ENCODE results near the gene TSPAN17.

Gene TSPAN17

GRCh38 chr5:176624142-176624541, 23.1 kb upstream of the TSPAN17 start (continued):
- TF ChIP-seq CSRNP3 (CRISPR knock-in tag; IDR thresholded peaks at IDR 0.05) (no peak), RARB (CRISPR knock-in tag; IDR thresholded peaks at IDR 0.05) (no peak), ZNF8 (CRISPR knock-in tag; IDR thresholded peaks at IDR 0.05) (no peak)

- ATAC-seq: no peak
Measured at GRCh38 chr5:176624938-176625337, 22.3 kb upstream of the TSPAN17 start.

More at GRCh38 chr5:176624938-176625337, 22.3 kb upstream of the TSPAN17 start:
- TF ChIP-seq ZFP30 (CRISPR knock-in tag; IDR thresholded peaks at IDR 0.05) (no peak), ARNTL (CRISPR knock-in tag; IDR thresholded peaks at IDR 0.05; ENCODE audit: borderline replicate concordance, low read depth) (no peak), ISL1 (CRISPR knock-in tag; IDR thresholded peaks at IDR 0.05) (no peak), TCF4 (CRISPR knock-in tag; IDR thresholded peaks at IDR 0.05; ENCODE audit: borderline replicate concordance) (no peak), CSDC2 (CRISPR knock-in tag; IDR thresholded peaks at IDR 0.05) (no peak), BACH2 (CRISPR knock-in tag; IDR thresholded peaks at IDR 0.05; ENCODE audit: borderline replicate concordance) (no peak), GLIS3 (CRISPR knock-in tag; IDR thresholded peaks at IDR 0.05) (no peak), TSHZ2 (CRISPR knock-in tag; IDR thresholded peaks at IDR 0.05) (no peak), ZNF565 (CRISPR knock-in tag; conservative IDR thresholded peaks at IDR 0.05; ENCODE audit: low read depth) (no peak), ZNF70 (CRISPR knock-in tag; IDR thresholded peaks at IDR 0.05) (no peak), CREB5 (CRISPR knock-in tag; IDR thresholded peaks at IDR 0.05; ENCODE audit: low read depth) (no peak), PPARA (CRISPR knock-in tag; IDR thresholded peaks at IDR 0.05; ENCODE audit: borderline replicate concordance) (no peak), RARB (CRISPR knock-in tag; IDR thresholded peaks at IDR 0.05) (no peak), ZC3H10 (CRISPR knock-in tag; IDR thresholded peaks at IDR 0.05) (no peak), OSR1 (CRISPR knock-in tag; IDR thresholded peaks at IDR 0.05) (no peak), ZFP3 (CRISPR knock-in tag; IDR thresholded peaks at IDR 0.05) (no peak), CSRNP3 (CRISPR knock-in tag; IDR thresholded peaks at IDR 0.05) (no peak)
- TF ChIP-seq, protein P1, sequence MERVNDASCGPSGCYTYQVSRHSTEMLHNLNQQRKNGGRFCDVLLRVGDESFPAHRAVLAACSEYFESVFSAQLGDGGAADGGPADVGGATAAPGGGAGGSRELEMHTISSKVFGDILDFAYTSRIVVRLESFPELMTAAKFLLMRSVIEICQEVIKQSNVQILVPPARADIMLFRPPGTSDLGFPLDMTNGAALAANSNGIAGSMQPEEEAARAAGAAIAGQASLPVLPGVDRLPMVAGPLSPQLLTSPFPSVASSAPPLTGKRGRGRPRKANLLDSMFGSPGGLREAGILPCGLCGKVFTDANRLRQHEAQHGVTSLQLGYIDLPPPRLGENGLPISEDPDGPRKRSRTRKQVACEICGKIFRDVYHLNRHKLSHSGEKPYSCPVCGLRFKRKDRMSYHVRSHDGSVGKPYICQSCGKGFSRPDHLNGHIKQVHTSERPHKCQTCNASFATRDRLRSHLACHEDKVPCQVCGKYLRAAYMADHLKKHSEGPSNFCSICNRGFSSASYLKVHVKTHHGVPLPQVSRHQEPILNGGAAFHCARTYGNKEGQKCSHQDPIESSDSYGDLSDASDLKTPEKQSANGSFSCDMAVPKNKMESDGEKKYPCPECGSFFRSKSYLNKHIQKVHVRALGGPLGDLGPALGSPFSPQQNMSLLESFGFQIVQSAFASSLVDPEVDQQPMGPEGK (CRISPR knock-in tag; IDR thresholded peaks at IDR 0.05; ENCODE audit: borderline replicate concordance): no peak
- TF ChIP-seq, protein P2, sequence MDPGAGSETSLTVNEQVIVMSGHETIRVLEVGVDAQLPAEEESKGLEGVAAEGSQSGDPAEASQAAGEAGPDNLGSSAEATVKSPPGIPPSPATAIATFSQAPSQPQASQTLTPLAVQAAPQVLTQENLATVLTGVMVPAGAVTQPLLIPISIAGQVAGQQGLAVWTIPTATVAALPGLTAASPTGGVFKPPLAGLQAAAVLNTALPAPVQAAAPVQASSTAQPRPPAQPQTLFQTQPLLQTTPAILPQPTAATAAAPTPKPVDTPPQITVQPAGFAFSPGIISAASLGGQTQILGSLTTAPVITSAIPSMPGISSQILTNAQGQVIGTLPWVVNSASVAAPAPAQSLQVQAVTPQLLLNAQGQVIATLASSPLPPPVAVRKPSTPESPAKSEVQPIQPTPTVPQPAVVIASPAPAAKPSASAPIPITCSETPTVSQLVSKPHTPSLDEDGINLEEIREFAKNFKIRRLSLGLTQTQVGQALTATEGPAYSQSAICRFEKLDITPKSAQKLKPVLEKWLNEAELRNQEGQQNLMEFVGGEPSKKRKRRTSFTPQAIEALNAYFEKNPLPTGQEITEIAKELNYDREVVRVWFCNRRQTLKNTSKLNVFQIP (CRISPR knock-in tag; IDR thresholded peaks at IDR 0.05; ENCODE audit: borderline replicate concordance, low read depth): no peak

All from SK-N-SH treated with all-trans-retinoic acid at 6 μM for 48 hours (cell line).